ENCODE results near the gene KIRREL2. TPM values are rescaled to one million over a fixed set of nuclear protein-coding genes. Genes with fewer than 3 reads are reported as not detected.
"Not testable (repeated sequence)": the region's sequence is repeated elsewhere in the genome, so short reads cannot be mapped to it uniquely, and the experiment has no call there.

The KIRREL2 gene
- total RNA-seq, 2 donors from 2014 or later = 1.2 TPM; not detected in 1

DNA sequence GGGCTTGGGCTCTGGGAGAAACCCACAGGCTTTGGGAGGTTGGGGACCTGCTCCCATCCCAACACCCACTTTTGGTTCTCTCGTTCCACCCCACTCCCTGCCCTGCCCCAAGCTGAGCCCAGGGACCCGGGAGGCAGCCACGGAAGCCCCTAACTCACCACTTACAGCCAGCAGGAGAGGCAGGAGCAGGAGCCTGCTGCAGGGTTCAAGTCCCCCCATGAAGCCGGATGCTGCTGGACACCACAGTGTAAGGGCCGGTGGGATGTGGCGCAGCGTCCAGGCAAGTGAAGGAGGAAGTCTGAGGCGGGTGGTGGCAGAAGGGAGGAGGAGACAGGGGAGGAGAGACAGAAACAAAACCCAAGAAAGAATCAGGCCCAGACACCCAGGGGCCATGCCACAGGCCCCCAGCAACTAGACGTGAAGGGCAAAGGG lies 51.3 kb downstream of the KIRREL2 start, which contains the start of gene TYROBP:
TYROBP (minus strand) TSS at position 286 of the 432 bp plus-strand sequence; CDS start at position 219, 67 bp downstream.
- no peaks in the 10 kb centered on the region for H3K27me3 ChIP-seq (replicated peaks; ENCODE audit: insufficient read depth)
- H3K4me3 ChIP-seq = no peak within 1 kb of the TSS
- WGBS = 64% methylated on average over 9 of the region's 9 CpGs
- H3K36me3 ChIP-seq = no peaks in the 10 kb centered on the region
- intact Hi-C loops (cut with DNase I) = no loop called here
- no peak for DNase-seq (ENCODE audit: low spot score)
- TF ChIP-seq, protein P1, sequence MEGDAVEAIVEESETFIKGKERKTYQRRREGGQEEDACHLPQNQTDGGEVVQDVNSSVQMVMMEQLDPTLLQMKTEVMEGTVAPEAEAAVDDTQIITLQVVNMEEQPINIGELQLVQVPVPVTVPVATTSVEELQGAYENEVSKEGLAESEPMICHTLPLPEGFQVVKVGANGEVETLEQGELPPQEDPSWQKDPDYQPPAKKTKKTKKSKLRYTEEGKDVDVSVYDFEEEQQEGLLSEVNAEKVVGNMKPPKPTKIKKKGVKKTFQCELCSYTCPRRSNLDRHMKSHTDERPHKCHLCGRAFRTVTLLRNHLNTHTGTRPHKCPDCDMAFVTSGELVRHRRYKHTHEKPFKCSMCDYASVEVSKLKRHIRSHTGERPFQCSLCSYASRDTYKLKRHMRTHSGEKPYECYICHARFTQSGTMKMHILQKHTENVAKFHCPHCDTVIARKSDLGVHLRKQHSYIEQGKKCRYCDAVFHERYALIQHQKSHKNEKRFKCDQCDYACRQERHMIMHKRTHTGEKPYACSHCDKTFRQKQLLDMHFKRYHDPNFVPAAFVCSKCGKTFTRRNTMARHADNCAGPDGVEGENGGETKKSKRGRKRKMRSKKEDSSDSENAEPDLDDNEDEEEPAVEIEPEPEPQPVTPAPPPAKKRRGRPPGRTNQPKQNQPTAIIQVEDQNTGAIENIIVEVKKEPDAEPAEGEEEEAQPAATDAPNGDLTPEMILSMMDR (IDR thresholded peaks at IDR 0.05) = no peak
- TF ChIP-seq POLR2AphosphoS5 (IDR thresholded peaks at IDR 0.05) (no peak), POLR2A (IDR thresholded peaks at IDR 0.05) (no peak)
- no peaks in the 10 kb centered on the region for H3K9me3 ChIP-seq
- H3K27ac ChIP-seq = no peak within 1 kb of the TSS
- H3K4me1 ChIP-seq (replicated peaks) = no peaks in the 10 kb centered on the region

DNA sequence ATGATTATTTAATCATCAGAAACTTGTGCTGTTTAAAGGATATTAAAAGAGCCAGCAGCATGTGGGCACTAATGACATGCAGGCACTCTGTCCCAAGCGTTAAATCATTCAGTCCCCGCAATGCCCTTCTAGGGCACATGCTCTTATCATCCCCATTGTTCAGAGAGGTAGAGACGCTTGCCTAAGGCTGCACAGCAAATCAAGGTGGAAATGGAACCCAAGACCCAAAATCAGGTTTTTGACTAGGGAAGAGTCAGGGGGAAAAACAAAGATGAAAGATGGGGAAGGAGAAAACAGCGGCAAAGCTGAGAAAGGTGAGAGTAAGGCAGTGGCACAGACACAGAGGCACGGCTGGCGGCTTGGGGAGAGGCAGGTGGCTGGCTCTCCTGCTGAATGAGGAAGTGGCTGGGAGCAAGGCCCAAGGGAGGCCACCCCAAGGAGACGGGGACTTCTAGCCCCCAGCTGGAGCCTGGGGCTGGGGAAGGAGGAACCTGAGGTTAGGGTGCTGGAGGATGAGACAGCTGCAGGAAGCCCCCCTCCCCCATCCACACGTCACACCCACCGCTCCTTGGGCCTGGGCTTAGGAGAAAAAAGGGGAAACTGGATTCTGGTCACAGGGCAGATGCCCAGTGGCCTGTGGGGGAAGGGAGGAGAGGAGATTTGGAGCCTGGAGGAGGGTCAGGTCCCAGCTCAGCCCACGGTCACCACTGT lies 52.4 kb downstream of the KIRREL2 start:
- Histone ChIP-seq H3K4me1 (replicated peaks) (no peaks in the 10 kb centered on the region), H3K27ac (no peak overlapping the region), H3K27me3 (replicated peaks; ENCODE audit: insufficient read depth) (no peaks in the 10 kb centered on the region), H3K4me3 (no peak overlapping the region), H3K36me3 (no peaks in the 10 kb centered on the region), H3K9me3 (no peaks in the 10 kb centered on the region)
- DNase-seq (ENCODE audit: low spot score) = no peak
- TF ChIP-seq, protein P1 (IDR thresholded peaks at IDR 0.05) = no peak
- peak; percentile 14 for TF ChIP-seq POLR2A (IDR thresholded peaks at IDR 0.05)
- TF ChIP-seq POLR2AphosphoS5 (IDR thresholded peaks at IDR 0.05) = no peak
- 72% methylated on average over 10 of the region's 10 CpGs for WGBS
- intact Hi-C loops (cut with DNase I) = no loop called here

DNA sequence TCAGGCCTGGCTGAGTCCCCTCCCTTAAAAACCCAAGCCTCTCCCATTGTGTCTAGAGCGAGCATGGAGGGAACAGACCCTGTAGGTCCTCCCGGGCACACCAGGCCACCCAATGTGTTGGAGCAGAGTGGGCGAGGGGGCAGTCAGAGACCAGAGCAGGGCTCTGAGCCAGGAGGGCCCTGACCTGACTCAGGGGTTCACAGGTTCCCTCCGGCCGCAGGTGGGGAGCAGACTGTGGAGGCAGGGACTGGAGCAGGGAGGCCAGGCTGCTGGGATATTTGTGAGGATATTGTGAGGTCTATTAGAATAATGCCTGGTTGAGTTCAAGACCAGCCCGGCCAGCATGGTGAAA lies 52.9 kb downstream of the KIRREL2 start:
- no peaks in the 10 kb centered on the region for H3K9me3 ChIP-seq
- TF ChIP-seq POLR2AphosphoS5 (IDR thresholded peaks at IDR 0.05) (no peak), POLR2A (IDR thresholded peaks at IDR 0.05) (no peak)
- TF ChIP-seq, protein P1 (IDR thresholded peaks at IDR 0.05) = no peak
- intact Hi-C loops (cut with DNase I) = no loop called here
- no peak overlapping the region for H3K4me3 ChIP-seq
- H3K4me1 ChIP-seq (replicated peaks) = no peaks in the 10 kb centered on the region
- H3K27ac ChIP-seq = no peak overlapping the region
- no peak for DNase-seq (ENCODE audit: low spot score)
- WGBS = 75% methylated on average over 6 of the region's 6 CpGs
- H3K36me3 ChIP-seq = no peaks in the 10 kb centered on the region
- H3K27me3 ChIP-seq (replicated peaks; ENCODE audit: insufficient read depth) = no peaks in the 10 kb centered on the region

DNA sequence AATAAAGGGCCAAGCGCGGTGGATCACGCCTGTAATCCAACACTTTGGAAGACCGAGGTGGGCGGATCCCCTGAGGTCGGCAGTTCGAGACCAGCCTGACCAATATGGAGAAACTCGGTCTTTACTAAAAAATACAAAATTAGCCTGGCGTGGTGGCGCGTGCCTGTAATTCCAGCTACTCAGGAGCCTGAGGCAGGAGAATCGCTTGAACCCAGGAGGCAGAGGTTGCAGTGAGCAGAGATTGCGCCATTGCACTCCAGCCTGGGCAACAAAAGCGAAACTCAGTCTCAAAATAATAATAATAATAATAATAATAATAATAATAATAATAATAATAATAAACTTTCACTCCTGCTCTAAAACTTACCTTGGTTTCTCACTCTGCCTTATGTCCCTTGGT lies 53.6 kb downstream of the KIRREL2 start:
- H3K36me3 ChIP-seq; intact Hi-C loops (cut with DNase I); H3K9me3 ChIP-seq; DNase-seq (ENCODE audit: low spot score); H3K27ac ChIP-seq; H3K27me3 ChIP-seq (replicated peaks; ENCODE audit: insufficient read depth); H3K4me3 ChIP-seq; H3K4me1 ChIP-seq (replicated peaks): not testable (repeated sequence)
- WGBS = 95% methylated on average over 14 of the region's 14 CpGs

DNA sequence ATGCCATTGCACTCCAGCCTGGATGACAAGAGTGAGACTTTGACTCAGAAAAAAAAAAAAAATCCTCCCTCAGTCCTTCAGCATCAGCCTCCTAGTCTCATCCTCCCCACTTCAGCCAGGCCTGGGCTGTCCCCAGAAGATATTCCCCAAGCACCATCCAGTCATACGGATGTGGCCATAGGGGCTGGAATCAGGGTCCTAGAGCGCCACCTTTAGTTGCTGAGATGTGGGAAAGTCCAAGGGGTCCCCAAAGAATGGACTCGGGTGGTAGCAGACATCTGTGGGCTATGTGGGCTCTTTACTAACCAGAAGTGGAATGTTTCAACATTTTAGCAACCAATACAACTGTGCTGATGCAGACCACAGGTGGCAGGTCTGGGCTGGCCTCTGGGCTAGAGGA lies 54.5 kb downstream of the KIRREL2 start:
- 63% methylated on average over 3 of the region's 3 CpGs for WGBS
- intact Hi-C loops (cut with DNase I) = no loop called here
- H3K27ac ChIP-seq = no peak overlapping the region

More for the DNA sequence above, 54.5 kb downstream of the KIRREL2 start:
- no peaks in the 10 kb centered on the region for H3K27me3 ChIP-seq (replicated peaks; ENCODE audit: insufficient read depth)
- H3K36me3 ChIP-seq = no peaks in the 10 kb centered on the region
- TF ChIP-seq, protein P1 (IDR thresholded peaks at IDR 0.05) = no peak
- TF ChIP-seq POLR2A (IDR thresholded peaks at IDR 0.05) = no peak
- no peak for TF ChIP-seq POLR2AphosphoS5 (IDR thresholded peaks at IDR 0.05)
- no peak for DNase-seq (ENCODE audit: low spot score)
- no peak overlapping the region for H3K4me3 ChIP-seq
- H3K4me1 ChIP-seq (replicated peaks) = no peaks in the 10 kb centered on the region
- no peaks in the 10 kb centered on the region for H3K9me3 ChIP-seq

Measured in prostate gland (tissue), 2 donors.